Epithelial cell of proximal tubule (primary cell): ENCODE results near the gene VWA7. TPM values are rescaled to one million over a fixed set of nuclear protein-coding genes. Genes with fewer than 3 reads are reported as not detected.

Experiments used
- DNase-seq: peaks from one replicate; pipeline ENCODE4 v3.0.0-alpha.2; 2011; ENCODE audit warnings: low read depth
- H3K4me3 ChIP-seq: 2 replicates; pipeline ENCODE4 v1.5.1; 2011; ENCODE audit warnings: low read depth, mild to moderate bottlenecking, low read length
- total RNA-seq: library from RNA; depleted of rRNA; stranded (reverse); fragments of >200 nt; gene quantifications from 2 replicates; pipeline ENCODE4 v1.2.3, GENCODE V29; 2015
- TF ChIP-seq, protein P1 (sequence below): conservative IDR thresholded peaks from 2 replicates; pipeline ENCODE4 v1.5.1; 2012; ENCODE audit warnings: low read depth, mild to moderate bottlenecking, low read length

Gene VWA7
- total RNA-seq, 1 donor from 2014 or later, result 2.2 TPM

GRCh38 chr6:31785475-31785874 lies 8.3 kb upstream of the VWA7 start:
- TF ChIP-seq, protein P1, sequence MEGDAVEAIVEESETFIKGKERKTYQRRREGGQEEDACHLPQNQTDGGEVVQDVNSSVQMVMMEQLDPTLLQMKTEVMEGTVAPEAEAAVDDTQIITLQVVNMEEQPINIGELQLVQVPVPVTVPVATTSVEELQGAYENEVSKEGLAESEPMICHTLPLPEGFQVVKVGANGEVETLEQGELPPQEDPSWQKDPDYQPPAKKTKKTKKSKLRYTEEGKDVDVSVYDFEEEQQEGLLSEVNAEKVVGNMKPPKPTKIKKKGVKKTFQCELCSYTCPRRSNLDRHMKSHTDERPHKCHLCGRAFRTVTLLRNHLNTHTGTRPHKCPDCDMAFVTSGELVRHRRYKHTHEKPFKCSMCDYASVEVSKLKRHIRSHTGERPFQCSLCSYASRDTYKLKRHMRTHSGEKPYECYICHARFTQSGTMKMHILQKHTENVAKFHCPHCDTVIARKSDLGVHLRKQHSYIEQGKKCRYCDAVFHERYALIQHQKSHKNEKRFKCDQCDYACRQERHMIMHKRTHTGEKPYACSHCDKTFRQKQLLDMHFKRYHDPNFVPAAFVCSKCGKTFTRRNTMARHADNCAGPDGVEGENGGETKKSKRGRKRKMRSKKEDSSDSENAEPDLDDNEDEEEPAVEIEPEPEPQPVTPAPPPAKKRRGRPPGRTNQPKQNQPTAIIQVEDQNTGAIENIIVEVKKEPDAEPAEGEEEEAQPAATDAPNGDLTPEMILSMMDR, result no peak
- no peak overlapping the region for H3K4me3 ChIP-seq
- no peak for DNase-seq

DNA sequence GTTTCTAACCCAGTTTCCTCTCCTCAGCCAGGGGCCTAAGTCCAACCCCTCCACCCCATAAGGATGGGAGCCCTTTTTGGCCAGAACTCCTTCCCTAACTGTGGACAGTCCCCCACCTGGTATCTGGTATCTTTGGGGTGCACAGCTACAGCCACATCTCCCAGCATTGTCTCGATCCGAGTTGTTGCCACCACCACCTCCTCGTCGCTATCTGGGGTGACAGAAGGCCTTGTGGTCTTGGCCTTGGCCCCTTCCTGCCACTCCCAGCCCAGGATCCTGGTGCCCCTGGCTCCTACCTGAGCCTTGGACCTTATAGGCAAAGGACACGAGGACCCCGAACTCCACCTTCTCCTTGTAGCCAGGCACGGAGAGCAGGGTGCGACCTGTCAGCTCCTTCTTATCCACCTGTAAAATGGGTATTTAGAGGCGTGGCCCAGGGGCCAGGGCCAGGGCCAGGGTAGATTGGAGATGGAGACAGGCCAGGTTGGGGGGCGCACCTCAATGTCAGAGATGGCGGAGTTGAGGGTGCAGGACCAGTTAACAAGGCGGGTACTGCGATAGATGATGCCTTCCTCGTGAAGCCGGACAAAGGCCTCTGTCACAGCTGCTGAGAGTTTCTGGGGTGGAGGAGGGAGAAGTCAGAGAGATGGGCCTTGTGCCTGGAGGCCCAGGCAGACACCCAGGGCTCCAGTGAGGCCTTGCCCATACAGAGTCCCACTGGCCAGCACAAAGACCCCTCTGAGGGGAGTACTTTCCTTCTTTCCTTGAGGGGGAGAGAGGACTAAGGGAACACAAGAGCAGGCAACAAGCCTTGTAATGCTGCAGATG lies 7.2 kb upstream of the VWA7 start:
- no peak for DNase-seq
- TF ChIP-seq, protein P1, result no peak
- H3K4me3 ChIP-seq, result no peak overlapping the region

- no peak overlapping the region for H3K4me3 ChIP-seq
- TF ChIP-seq, protein P1, result no peak
- no peak for DNase-seq
Measured at GRCh38 chr6:31782126-31782855, 5.2 kb upstream of the VWA7 start.

DNA sequence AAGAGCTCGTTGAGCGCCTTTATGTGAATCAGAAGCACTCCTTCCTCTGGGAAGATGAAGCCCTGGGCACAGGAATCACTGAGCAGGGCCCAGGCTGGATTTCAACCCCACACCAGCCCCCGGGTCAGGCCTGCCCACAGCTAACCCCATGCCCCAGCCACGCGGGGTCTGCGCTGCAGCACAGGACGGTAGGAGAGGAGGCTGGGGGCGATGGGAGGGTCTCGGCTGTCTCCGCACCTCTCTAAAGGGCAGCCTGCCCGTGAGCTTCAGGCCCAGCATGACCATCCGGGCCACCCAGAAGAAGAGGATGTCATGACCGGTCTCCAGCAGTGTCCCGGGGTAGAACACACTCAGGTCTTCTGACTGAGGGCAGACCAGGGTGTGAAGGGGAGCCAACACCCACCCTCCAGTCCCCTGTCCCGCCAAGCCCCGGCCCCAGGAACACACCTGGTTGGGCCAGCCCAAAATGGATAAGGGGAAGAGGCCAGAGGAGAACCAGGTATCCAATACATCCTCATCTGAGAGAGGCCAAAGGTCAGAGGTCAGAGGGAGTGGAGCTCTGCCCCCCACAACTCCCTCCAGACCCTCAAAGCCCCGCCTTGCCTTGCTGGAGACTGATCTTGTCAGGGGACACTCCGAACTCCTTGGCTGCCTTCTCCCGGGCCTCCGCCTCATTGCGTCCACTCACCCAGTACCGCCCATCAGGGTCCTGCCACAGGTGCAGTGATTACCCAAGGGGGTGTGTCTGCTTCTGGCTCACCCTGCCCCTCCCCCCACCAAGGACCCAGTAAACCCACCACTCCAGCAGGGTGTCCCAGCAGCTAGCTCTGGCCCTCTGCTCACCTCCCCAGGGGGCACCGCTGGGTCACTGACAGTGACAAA lies 4.4 kb upstream of the VWA7 start:
- TF ChIP-seq, protein P1, result no peak
- H3K4me3 ChIP-seq, result no peak overlapping the region
- no peak for DNase-seq

GRCh38 chr6:31780507-31781243 lies 3.5 kb upstream of the VWA7 start:
- TF ChIP-seq, protein P1, result no peak
- H3K4me3 ChIP-seq, result no peak overlapping the region
- DNase-seq, result no peak

GRCh38 chr6:31779908-31780307 lies 2.8 kb upstream of the VWA7 start:
- TF ChIP-seq, protein P1, result no peak
- H3K4me3 ChIP-seq, result no peak overlapping the region
- DNase-seq, result no peak
